Omental fat pad (tissue), 4 donors: ENCODE results near the gene ATP5F1A. TPM values are rescaled to one million over a fixed set of nuclear protein-coding genes. Genes with fewer than 3 reads are reported as not detected.

Experiments used
- ATAC-seq: fragments of 150-250 bp; one replicate; pipeline ENCODE4 v1.9.1; 2016; ENCODE audit warnings: mild to moderate bottlenecking, moderate library complexity; ENCODE audit not compliant: low FRiP score
- DNase-seq: peaks from one replicate; pipeline ENCODE4 v3.0.0-alpha.2; 2019; ENCODE audit warnings: low spot score
- CTCF ChIP-seq, 3 donors: fragments of 450-650 bp; IDR thresholded peaks; one replicate each; pipeline ENCODE4 v1.5.1; 2016 to 2017; ENCODE audit warnings: antibody characterized with exemption in 3 of 3, mild to moderate bottlenecking in 3 of 3, moderate library complexity in 2 of 3
- small RNA-seq: library from RNA; depleted of rRNA; stranded (forward); fragments of <200 nt; gene quantifications from one replicate; pipeline ENCODE3, GENCODE V24; 2016
- total RNA-seq, 4 donors: library from RNA; depleted of rRNA; stranded (reverse); fragments of >200 nt; gene quantifications; one replicate each; pipeline ENCODE4 v1.1.0, GENCODE V29; 2016

ATP5F1A gene
- total RNA-seq, 4 donors from 2014 or later = 322 to 491 (median 393) TPM

GRCh38 chr18:46034230-46034629 lies 63.9 kb downstream of the ATP5F1A start:
- DNase-seq (no peak), ATAC-seq (no peak)
- no peak for TF ChIP-seq CTCF (IDR thresholded peaks at IDR 0.05)

GRCh38 chr18:46031741-46032140 lies 66.4 kb downstream of the ATP5F1A start:
- ATAC-seq = no peak
- no peak for DNase-seq
- no peak for TF ChIP-seq CTCF (IDR thresholded peaks at IDR 0.05)

Small RNAs within 50 kb of the gene (small RNA-seq; reads per million reads assigned to genes)
- gene RNU6-1278P (not detected), gene RNY4P37 (not detected)

Other genes with a start within 250 kb of the ATP5F1A start
- gene EPG5, start 131.0 kb downstream of the ATP5F1A start, total RNA-seq = 10 to 100 TPM; 24.9 to 43.7 (median 26.2) TPM
- 10 to 100 TPM in 2 of 4 donors, 1 to 10 TPM in 2; 4.4 to 17.0 (median 8.2) TPM for gene PSTPIP2, start 26.0 kb downstream of the ATP5F1A start, total RNA-seq
- 10 to 100 TPM; 23.4 to 28.5 (median 27.3) TPM for gene HAUS1, start 6.1 kb upstream of the ATP5F1A start, total RNA-seq